Measurements from ENCODE around the gene OR5K4.

GRCh38 chr3:98326945-98327344, 26.7 kb upstream of the OR5K4 start:
- TF ChIP-seq CTCF (IDR thresholded peaks at IDR 0.05) (no peak), POLR2A (IDR thresholded peaks at IDR 0.05) (no peak)
